Measurements from ENCODE around the gene KRT75. TPM values are rescaled to one million over a fixed set of nuclear protein-coding genes. Genes with fewer than 3 reads are reported as not detected.

KRT75 gene
- total RNA-seq, 1 experiment from 2014 or later = not detected

DNA sequence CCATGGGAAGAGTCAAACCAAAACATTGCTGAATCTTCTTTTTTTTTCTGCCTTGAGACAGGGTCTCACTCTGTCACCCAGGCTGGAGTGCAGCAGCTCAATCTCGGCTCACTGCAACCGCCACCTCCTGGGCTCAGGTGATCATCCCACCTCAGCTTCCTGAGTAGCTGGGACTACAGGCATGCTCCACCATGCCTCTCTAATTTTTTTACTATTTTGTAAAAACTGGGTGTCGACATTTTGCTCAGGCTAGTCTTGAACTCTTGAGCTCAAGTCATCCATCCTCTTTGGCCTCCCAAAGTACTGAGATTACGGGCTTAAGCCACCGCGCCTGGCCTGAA lies 1.5 kb upstream of the KRT75 start:
- ATAC-seq (no peak), DNase-seq (ENCODE audit: low read depth, low spot score) (no peak)
- ChIA-PET RAD21 (ENCODE audit: low non-redundant PET in 1 of 2, low total read pairs in 2 of 2, uncharacterized antibody in 2 of 2, unreplicated experiment in 2 of 2) (no interaction called here), CTCF (no interaction called here), POLR2A (interaction anchor here (1.0 kb wide), 1 partner anchor 9 kb away, joined by 3 read pairs; no protein-coding TSS in a partner anchor)
- Histone ChIP-seq H3K4me1 (ENCODE audit: control insufficient read depth in 1 of 2, insufficient read depth in 2 of 2, low read length in 2 of 2) (peaks cover 3 to 53% of the 10 kb centered on the region in 2 experiments; a peak in 3 of 4 replicates), H3K4me3 (replicated peaks in 1 of 2; ENCODE audit: low read depth in 1 of 2, low read length in 2 of 2) (no peak overlapping the region), H3K27ac (ENCODE audit: low read depth, low read length) (no peak overlapping the region), H3K4me2 (ENCODE audit: low read length) (no peak overlapping the region; the same call in 1 of the 2 replicates), H3K9ac (ENCODE audit: low read length) (no peak overlapping the region), H3K79me2 (ENCODE audit: insufficient read depth, low read length) (no peaks in the 10 kb centered on the region), H4K20me1 (ENCODE audit: insufficient read depth) (no peaks in the 10 kb centered on the region), H3K9me3 (ENCODE audit: control insufficient read depth in 1 of 2, insufficient read depth in 1 of 2, low read depth in 1 of 2, low read length in 2 of 2) (no peaks in the 10 kb centered on the region), H2AFZ (ENCODE audit: low read depth, low read length, poor library complexity, severe bottlenecking) (no peak overlapping the region), H3K36me3 (ENCODE audit: control insufficient read depth in 1 of 2, insufficient read depth in 2 of 2, low read length in 2 of 2) (no peaks in the 10 kb centered on the region), H3K27me3 (ENCODE audit: insufficient read depth, low read length) (no peaks in the 10 kb centered on the region; the same call in 1 of the 2 replicates), H3K9me2 (ENCODE audit: insufficient read depth) (no peaks in the 10 kb centered on the region)
- no peak for TF ChIP-seq EZH2phosphoT487 (IDR thresholded peaks at IDR 0.05; ENCODE audit: borderline replicate concordance)
- no peak for TF ChIP-seq SRF (IDR thresholded peaks at IDR 0.05; ENCODE audit: low read depth)
- no peak for TF ChIP-seq ZFX (IDR thresholded peaks at IDR 0.05)
- TF ChIP-seq, protein P1, sequence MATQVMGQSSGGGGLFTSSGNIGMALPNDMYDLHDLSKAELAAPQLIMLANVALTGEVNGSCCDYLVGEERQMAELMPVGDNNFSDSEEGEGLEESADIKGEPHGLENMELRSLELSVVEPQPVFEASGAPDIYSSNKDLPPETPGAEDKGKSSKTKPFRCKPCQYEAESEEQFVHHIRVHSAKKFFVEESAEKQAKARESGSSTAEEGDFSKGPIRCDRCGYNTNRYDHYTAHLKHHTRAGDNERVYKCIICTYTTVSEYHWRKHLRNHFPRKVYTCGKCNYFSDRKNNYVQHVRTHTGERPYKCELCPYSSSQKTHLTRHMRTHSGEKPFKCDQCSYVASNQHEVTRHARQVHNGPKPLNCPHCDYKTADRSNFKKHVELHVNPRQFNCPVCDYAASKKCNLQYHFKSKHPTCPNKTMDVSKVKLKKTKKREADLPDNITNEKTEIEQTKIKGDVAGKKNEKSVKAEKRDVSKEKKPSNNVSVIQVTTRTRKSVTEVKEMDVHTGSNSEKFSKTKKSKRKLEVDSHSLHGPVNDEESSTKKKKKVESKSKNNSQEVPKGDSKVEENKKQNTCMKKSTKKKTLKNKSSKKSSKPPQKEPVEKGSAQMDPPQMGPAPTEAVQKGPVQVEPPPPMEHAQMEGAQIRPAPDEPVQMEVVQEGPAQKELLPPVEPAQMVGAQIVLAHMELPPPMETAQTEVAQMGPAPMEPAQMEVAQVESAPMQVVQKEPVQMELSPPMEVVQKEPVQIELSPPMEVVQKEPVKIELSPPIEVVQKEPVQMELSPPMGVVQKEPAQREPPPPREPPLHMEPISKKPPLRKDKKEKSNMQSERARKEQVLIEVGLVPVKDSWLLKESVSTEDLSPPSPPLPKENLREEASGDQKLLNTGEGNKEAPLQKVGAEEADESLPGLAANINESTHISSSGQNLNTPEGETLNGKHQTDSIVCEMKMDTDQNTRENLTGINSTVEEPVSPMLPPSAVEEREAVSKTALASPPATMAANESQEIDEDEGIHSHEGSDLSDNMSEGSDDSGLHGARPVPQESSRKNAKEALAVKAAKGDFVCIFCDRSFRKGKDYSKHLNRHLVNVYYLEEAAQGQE (IDR thresholded peaks at IDR 0.05; ENCODE audit: low read depth) = no peak
- TF ChIP-seq, protein P2, sequence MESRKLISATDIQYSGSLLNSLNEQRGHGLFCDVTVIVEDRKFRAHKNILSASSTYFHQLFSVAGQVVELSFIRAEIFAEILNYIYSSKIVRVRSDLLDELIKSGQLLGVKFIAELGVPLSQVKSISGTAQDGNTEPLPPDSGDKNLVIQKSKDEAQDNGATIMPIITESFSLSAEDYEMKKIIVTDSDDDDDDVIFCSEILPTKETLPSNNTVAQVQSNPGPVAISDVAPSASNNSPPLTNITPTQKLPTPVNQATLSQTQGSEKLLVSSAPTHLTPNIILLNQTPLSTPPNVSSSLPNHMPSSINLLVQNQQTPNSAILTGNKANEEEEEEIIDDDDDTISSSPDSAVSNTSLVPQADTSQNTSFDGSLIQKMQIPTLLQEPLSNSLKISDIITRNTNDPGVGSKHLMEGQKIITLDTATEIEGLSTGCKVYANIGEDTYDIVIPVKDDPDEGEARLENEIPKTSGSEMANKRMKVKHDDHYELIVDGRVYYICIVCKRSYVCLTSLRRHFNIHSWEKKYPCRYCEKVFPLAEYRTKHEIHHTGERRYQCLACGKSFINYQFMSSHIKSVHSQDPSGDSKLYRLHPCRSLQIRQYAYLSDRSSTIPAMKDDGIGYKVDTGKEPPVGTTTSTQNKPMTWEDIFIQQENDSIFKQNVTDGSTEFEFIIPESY (IDR thresholded peaks at IDR 0.05; ENCODE audit: extremely low read depth, insufficient replicate concordance, low read length) = no peak
- TF ChIP-seq RAD21 (IDR thresholded peaks at IDR 0.05; ENCODE audit: low read depth) = no peak
- TF ChIP-seq TCF7L2 (IDR thresholded peaks at IDR 0.05; ENCODE audit: borderline replicate concordance, extremely low read depth, insufficient read depth, insufficient read length) = no peak
- no peak for TF ChIP-seq EGR1 (IDR thresholded peaks at IDR 0.05; ENCODE audit: low read depth)
- no peak for TF ChIP-seq POLR2AphosphoS5 (IDR thresholded peaks at IDR 0.05; ENCODE audit: low read depth, low read length)
- TF ChIP-seq EZH2 (IDR thresholded peaks at IDR 0.05) = no peak
- TF ChIP-seq SIN3A (IDR thresholded peaks at IDR 0.05; ENCODE audit: low read depth) = no peak
- no peak for TF ChIP-seq CBX3 (IDR thresholded peaks at IDR 0.05; ENCODE audit: low read depth)
- no peak for TF ChIP-seq ATF3 (IDR thresholded peaks at IDR 0.05)
- TF ChIP-seq FOSL1 (IDR thresholded peaks at IDR 0.05; ENCODE audit: low read depth) = no peak
- no peak for TF ChIP-seq ELF1 (IDR thresholded peaks at IDR 0.05; ENCODE audit: borderline replicate concordance, low read depth)
- TF ChIP-seq SP1 (IDR thresholded peaks at IDR 0.05; ENCODE audit: low read depth) = no peak
- TF ChIP-seq ZNF274 (IDR thresholded peaks at IDR 0.05; ENCODE audit: low read depth, low read length) = no peak
- no peak for TF ChIP-seq CEBPB (IDR thresholded peaks at IDR 0.05; ENCODE audit: low read depth)
- BruUV-seq (replicated peaks) = no TSS peak
- intact Hi-C loops (cut with micrococcal nuclease) = no loop called here
